Sigmoid colon (tissue), 7 donors: ENCODE measurements around the gene KRTAP10-3. TPM values are rescaled to one million over a fixed set of nuclear protein-coding genes. Genes with fewer than 3 reads are reported as not detected.

ENCODE experiments used
- DNase-seq: peaks from one replicate; pipeline ENCODE4 v3.0.0-alpha.2; 2019
- H3K27ac ChIP-seq, 4 donors: fragments of 200-600 bp; sonication (generic); one replicate each; pipeline ENCODE4 v1.5.1; 2016 to 2019; ENCODE audit warnings: mild to moderate bottlenecking in 1 of 4
- H3K27me3 ChIP-seq, 3 donors: fragments of 200-600 bp; sonication (generic); one replicate each; pipeline ENCODE4 v1.5.1; 2019; ENCODE audit warnings: mild to moderate bottlenecking in 1 of 3
- H3K36me3 ChIP-seq, 4 donors: fragments of 200-600 bp; sonication (generic); one replicate each; pipeline ENCODE4 v1.5.1; 2016 to 2019
- H3K4me1 ChIP-seq, 4 donors: fragments of 200-600 bp; sonication (generic); one replicate each; pipeline ENCODE4 v1.5.1; 2017 to 2019
- H3K4me3 ChIP-seq, 4 donors: fragments of 200-600 bp; sonication (generic); one replicate each; pipeline ENCODE4 v1.5.1; 2017 to 2019; ENCODE audit warnings: mild to moderate bottlenecking in 2 of 4, moderate library complexity in 1 of 4
- H3K9me3 ChIP-seq, 4 donors: fragments of 200-600 bp in 3 of 4; sonication (generic) in 3 of 4; one replicate each; pipeline versions ENCODE4 v1.5.1 to v1.6.1; 2013 to 2019
- CTCF ChIP-seq, 4 experiments: fragments of 450-650 bp in 3 of 4; fragments of 200-600 bp in 1 of 4; IDR thresholded peaks; one replicate each; pipeline ENCODE4 v1.5.1; 2016 to 2019; ENCODE audit warnings: antibody characterized with exemption in 4 of 4, mild to moderate bottlenecking in 3 of 4, moderate library complexity in 2 of 4
- EP300 ChIP-seq, 4 donors: sonication (generic); formaldehyde crosslinking; IDR thresholded peaks; one replicate each; pipeline ENCODE4 v1.6.1; 2017; ENCODE audit warnings: antibody characterized with exemption in 4 of 4
- POLR2A ChIP-seq, 2 donors: fragments of 450-650 bp; IDR thresholded peaks; one replicate each; pipeline ENCODE4 v1.6.1; 2016; ENCODE audit warnings: antibody characterized with exemption in 2 of 2, mild to moderate bottlenecking in 2 of 2, moderate library complexity in 2 of 2
- POLR2AphosphoS5 ChIP-seq, 4 donors: sonication (generic); formaldehyde crosslinking; IDR thresholded peaks; one replicate each; pipeline ENCODE4 v1.6.1; 2017; ENCODE audit warnings: antibody characterized with exemption in 4 of 4
- WGBS, 2 donors: extraction: QIAGEN DNeasy Blood & Tissue Kit; methylation state at CpG; one replicate each; pipeline ENCODE4 v1.1.7; 2013; 5-methylcytosine and 5-hydroxymethylcytosine counted together
- intact Hi-C: fragments of 100-400 bp; cut with DNase I; formaldehyde crosslinking; loops from one replicate; pipeline ENCODE4 v1.15.1; 2023
- polyA plus RNA-seq, 3 donors: library from polyadenylated mRNA; stranded (reverse); fragments of 200-250 nt; gene quantifications; one replicate each; pipeline ENCODE4 v1.2.3, GENCODE V29; 2013
- total RNA-seq, 4 donors: library from RNA; depleted of rRNA; stranded (reverse); fragments of >200 nt; gene quantifications; one replicate each; pipeline ENCODE4 v1.1.0, GENCODE V29; 2016
- donor health status: healthy with polysubstance abuse.
- donor health status: Bipolar disorder and iron deficiency.
- donor health status: healthy.

KRTAP10-3 gene
- total and polyA plus RNA-seq, 7 donors = 0.66 TPM; not detected in 6

GRCh38 chr21:44524414-44525371 is 33.9 kb downstream of the KRTAP10-3 start:
- no peaks in the 10 kb centered on the region for H3K4me1 ChIP-seq
- H3K27ac ChIP-seq = no peak overlapping the region
- no peak for DNase-seq
- H3K36me3 ChIP-seq = no peaks in the 10 kb centered on the region
- intact Hi-C loops = no loop called here
- no peaks in the 10 kb centered on the region for H3K9me3 ChIP-seq
- no peak overlapping the region for H3K4me3 ChIP-seq
- TF ChIP-seq POLR2AphosphoS5 (IDR thresholded peaks at IDR 0.05) (no peak), EP300 (IDR thresholded peaks at IDR 0.05) (no peak), CTCF (IDR thresholded peaks at IDR 0.05) (no peak), POLR2A (IDR thresholded peaks at IDR 0.05) (no peak)
- H3K27me3 ChIP-seq = no peaks in the 10 kb centered on the region
- 72 to 81% methylated on average over 2 of the region's 2 CpGs for WGBS, 2 donors

- H3K4me1 ChIP-seq = no peaks in the 10 kb centered on the region
- DNase-seq = no peak
- no peaks in the 10 kb centered on the region for H3K36me3 ChIP-seq
- intact Hi-C loops = no loop called here
- no peak overlapping the region for H3K4me3 ChIP-seq
- no peak for TF ChIP-seq POLR2A (IDR thresholded peaks at IDR 0.05)
- TF ChIP-seq CTCF (IDR thresholded peaks at IDR 0.05) = no peak
- no peak for TF ChIP-seq POLR2AphosphoS5 (IDR thresholded peaks at IDR 0.05)
- TF ChIP-seq EP300 (IDR thresholded peaks at IDR 0.05) = no peak
- no peak overlapping the region for H3K27ac ChIP-seq
- H3K9me3 ChIP-seq = no peaks in the 10 kb centered on the region
- no peaks in the 10 kb centered on the region for H3K27me3 ChIP-seq
- WGBS, 2 donors = 77 to 90% methylated on average over 1 of the region's 1 CpG
Observed at GRCh38 chr21:44523567-44524413, 34.8 kb downstream of the KRTAP10-3 start.

GRCh38 chr21:44522753-44523204 is 35.8 kb downstream of the KRTAP10-3 start:
- TF ChIP-seq POLR2A (IDR thresholded peaks at IDR 0.05) = no peak
- TF ChIP-seq CTCF (IDR thresholded peaks at IDR 0.05) = no peak
- no peak for TF ChIP-seq EP300 (IDR thresholded peaks at IDR 0.05)
- TF ChIP-seq POLR2AphosphoS5 (IDR thresholded peaks at IDR 0.05) = no peak
- Histone ChIP-seq H3K9me3 (no peaks in the 10 kb centered on the region), H3K4me3 (no peak overlapping the region), H3K27ac (no peak overlapping the region), H3K36me3 (no peaks in the 10 kb centered on the region), H3K4me1 (no peaks in the 10 kb centered on the region), H3K27me3 (no peaks in the 10 kb centered on the region)
- 69 to 78% methylated on average over 1 of the region's 1 CpG for WGBS, 2 donors
- intact Hi-C loops = no loop called here
- DNase-seq = no peak

GRCh38 chr21:44521928-44522752 is 36.5 kb downstream of the KRTAP10-3 start:
- DNase-seq = peak; percentile 57
- intact Hi-C loops = no loop called here
- no peaks in the 10 kb centered on the region for H3K9me3 ChIP-seq
- H3K27ac ChIP-seq = no peak overlapping the region
- 90% methylated on average over 33 of the region's 33 CpGs for WGBS, 2 donors
- TF ChIP-seq POLR2A (IDR thresholded peaks at IDR 0.05) (no peak), POLR2AphosphoS5 (IDR thresholded peaks at IDR 0.05) (no peak), CTCF (IDR thresholded peaks at IDR 0.05) (no peak), EP300 (IDR thresholded peaks at IDR 0.05) (no peak)
- H3K4me1 ChIP-seq = no peaks in the 10 kb centered on the region
- no peaks in the 10 kb centered on the region for H3K27me3 ChIP-seq
- H3K4me3 ChIP-seq = no peak overlapping the region
- H3K36me3 ChIP-seq = no peaks in the 10 kb centered on the region
